Thymus (tissue), 11 donors: ENCODE data around the gene C2orf74. TPM values are rescaled to one million over a fixed set of nuclear protein-coding genes. Genes with fewer than 3 reads are reported as not detected.

ENCODE experiments used
- DNase-seq, 9 donors: peaks; one replicate each; pipeline ENCODE4 v3.0.0-alpha.2; 2013; ENCODE audit warnings: low spot score in 9 of 9, low read depth in 6 of 9, missing footprints in 1 of 9
- H3K27ac ChIP-seq, 2 donors: one replicate each; pipeline ENCODE4 v1.5.1; 2013; ENCODE audit warnings: control low read depth in 1 of 2, low read depth in 1 of 2, low read length in 1 of 2, mild to moderate bottlenecking in 1 of 2, moderate library complexity in 1 of 2
- H3K27me3 ChIP-seq, 2 donors: one replicate each; pipeline ENCODE4 v1.5.1; 2013; ENCODE audit warnings: low read length in 1 of 2; ENCODE audit not compliant: control insufficient read depth in 2 of 2, insufficient read depth in 1 of 2
- H3K36me3 ChIP-seq, 2 donors: one replicate each; pipeline ENCODE4 v1.5.1; 2013; ENCODE audit warnings: low read length in 1 of 2, mild to moderate bottlenecking in 1 of 2, moderate library complexity in 1 of 2; ENCODE audit not compliant: control insufficient read depth in 2 of 2, insufficient read depth in 2 of 2
- H3K4me1 ChIP-seq, 2 donors: one replicate each; pipeline ENCODE4 v1.5.1; 2013; ENCODE audit warnings: low read length in 2 of 2; ENCODE audit not compliant: control insufficient read depth in 2 of 2, insufficient read depth in 2 of 2
- H3K4me3 ChIP-seq, 2 donors: one replicate each; pipeline ENCODE4 v1.5.1; 2013; ENCODE audit warnings: low read length in 2 of 2, control low read depth in 1 of 2, mild to moderate bottlenecking in 1 of 2
- H3K9me3 ChIP-seq, 2 donors: one replicate each; pipeline ENCODE4 v1.5.1; 2013; ENCODE audit warnings: low read length in 1 of 2, mild to moderate bottlenecking in 1 of 2; ENCODE audit not compliant: control insufficient read depth in 2 of 2, insufficient read depth in 1 of 2
- WGBS: extraction: QIAGEN DNeasy Blood & Tissue Kit; methylation state at CpG from one replicate; pipeline ENCODE4 v1.1.7; 2013; 5-methylcytosine and 5-hydroxymethylcytosine counted together
- polyA plus RNA-seq: library from polyadenylated mRNA; stranded (reverse); fragments of 200-250 nt; gene quantifications from one replicate; pipeline ENCODE4 v1.2.3, GENCODE V29; 2013
- total RNA-seq: library from RNA; stranded (reverse); fragments of 120-200 nt; gene quantifications from one replicate; pipeline ENCODE4 v1.2.4, GENCODE V29; 2013
- donor health status: healthy.

C2orf74 gene
- total and polyA plus RNA-seq, 2 donors: 29.8 to 51.6 TPM

DNA sequence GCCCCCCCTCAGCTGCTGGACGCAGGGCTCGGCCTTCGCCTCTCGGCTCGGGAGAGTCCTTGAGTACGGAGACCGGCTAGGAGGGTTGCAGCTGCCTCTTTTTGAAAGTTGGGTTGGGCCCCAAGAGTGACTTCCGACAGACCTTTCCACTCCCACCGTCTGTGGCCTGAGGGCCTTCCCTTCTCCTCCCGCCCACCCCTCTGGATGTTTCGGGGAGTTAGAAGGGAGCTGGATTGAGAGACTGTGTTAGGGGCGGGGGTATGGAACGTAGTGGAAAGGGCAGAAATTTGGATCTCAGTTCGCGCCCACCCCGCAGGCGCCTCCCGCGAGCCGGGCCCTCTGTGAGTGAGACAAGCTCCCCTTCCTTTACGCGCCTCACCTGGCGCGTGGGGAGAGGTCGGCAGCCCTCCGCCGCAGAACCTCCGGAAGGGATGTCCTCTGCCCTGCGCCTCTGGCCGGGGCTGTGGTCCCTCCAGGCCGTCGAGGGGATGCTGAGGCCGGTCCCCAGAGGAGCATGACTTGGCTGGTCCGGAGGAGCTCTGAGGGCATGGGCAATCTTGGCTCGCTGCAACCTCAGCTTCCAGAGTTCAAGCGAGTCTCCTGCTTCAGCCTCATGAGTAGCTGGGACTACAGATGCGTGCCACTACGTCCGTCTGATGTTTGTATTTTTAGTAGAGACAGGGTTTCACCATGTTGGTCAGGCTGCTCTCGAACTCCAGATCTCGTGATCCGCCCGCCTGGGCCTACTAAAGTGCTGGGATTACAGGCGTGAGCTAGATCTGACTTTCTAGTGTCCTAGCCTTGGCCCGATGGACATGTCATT lies 15.9 kb downstream of the C2orf74 start:
- Histone ChIP-seq H3K27me3 (no peaks in the 10 kb centered on the region), H3K4me3 (peak overlapping the region; percentile 78 to 85), H3K27ac (peak overlapping the region; percentile 89 to 92), H3K36me3 (peaks cover 25 to 39% of the 10 kb centered on the region in 2 donors), H3K4me1 (peaks cover 16 to 35% of the 10 kb centered on the region in 2 donors), H3K9me3 (peaks cover 0 to 4% of the 10 kb centered on the region in 2 donors)
- peak in 8 of 9 donors; percentile 17 to 76 (median 52) for DNase-seq
- 18% methylated on average over 45 of the region's 45 CpGs for WGBS

DNA sequence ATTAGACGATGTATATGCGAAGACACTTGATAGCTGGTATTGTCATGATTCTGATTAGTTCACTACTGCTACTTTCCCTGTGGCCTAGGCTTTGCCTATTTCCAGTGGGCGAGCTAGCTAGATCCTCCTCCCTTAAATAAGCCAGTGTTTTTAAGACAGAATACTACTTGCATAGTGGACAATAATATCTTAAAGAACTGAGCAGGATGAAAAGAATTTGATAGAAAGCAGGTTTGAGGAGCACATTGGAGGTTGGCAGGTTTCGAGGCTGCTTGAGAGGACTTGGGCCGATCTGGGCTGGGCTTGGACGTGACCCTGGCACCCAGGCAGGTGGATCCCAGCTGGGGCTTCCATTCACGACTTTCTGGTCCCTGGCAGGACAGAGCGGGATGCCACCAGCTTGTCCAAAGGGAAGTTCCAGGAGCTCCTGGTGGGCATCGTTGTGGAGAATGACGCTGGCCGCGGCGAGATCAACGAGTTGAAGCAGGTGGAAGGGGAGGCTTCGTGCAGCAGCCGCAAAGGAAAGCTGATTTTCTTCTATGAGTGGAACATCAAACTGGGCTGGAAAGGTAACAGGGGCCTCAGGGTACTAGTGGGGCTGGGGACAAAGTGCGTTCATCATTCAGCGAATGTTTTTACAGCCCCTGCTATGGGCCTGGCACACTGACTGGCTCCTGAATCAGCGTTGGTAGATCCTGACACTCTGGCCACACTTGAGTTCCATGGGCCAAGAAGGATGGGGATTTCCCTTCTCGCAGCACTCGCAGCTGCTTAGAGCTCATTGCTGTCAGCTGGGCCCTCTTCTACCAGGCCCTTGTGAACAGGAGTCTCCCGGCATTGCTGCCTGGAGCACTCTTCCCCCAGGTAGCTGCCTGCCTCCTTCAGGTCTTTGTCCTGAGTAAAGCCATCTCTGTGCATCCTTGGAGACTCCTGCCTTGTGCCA lies 16.9 kb downstream of the C2orf74 start:
- Histone ChIP-seq H3K27ac (no peak overlapping the region), H3K9me3 (peaks cover 0 to 4% of the 10 kb centered on the region in 2 donors), H3K4me3 (peak overlapping the region in 1 of 2 donors; percentile 78), H3K4me1 (peaks cover 16 to 35% of the 10 kb centered on the region in 2 donors), H3K36me3 (peaks cover 32 to 48% of the 10 kb centered on the region in 2 donors), H3K27me3 (no peaks in the 10 kb centered on the region)
- WGBS: 97% methylated on average over 22 of the region's 22 CpGs
- DNase-seq: no peak

DNA sequence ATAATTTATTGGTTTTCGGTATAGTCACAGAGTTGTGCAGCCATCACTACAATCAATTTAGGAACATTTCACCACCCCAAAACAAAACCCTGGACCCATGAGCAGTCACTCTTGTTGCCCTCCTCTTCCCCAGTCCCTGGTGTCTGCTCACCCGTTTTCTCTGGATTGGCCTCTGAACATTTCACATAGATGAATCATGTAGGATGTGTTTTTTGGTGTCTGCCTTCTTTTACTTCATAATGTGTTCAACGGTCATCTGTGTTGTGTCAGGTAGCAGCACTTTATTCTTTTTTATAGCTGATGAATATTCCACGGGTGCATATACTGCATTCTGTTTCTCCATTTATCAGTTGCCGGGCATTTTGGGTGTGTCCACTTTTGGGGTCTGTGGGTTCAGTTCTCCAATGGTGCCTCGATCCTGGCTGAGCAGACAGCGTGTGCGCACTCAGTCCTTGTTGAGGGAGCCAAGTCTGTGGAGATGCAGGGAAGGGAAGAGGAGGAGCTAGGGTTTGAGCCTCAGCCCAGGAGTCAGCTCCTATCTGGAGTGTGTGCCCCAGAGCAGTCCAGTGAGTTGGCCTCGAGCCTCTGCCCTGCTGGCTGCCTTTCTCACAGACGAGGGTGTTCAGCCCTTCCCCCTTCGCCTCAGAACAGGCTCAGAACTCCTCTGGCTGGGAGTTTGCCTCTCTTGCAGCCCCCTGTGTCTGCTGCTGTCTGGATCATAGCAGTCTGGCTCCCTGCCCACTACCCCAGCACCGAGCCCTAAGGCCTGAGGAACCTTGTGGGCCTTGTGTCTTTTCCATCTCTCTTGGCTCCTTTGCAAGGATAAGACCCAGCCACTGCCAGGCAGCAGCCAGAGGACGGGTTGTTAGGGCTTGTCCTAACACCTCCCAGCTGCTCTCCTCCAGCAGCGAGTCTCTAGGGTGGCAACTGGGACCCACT lies 18.0 kb downstream of the C2orf74 start:
- peaks cover 16 to 35% of the 10 kb centered on the region in 2 donors for H3K4me1 ChIP-seq
- no peaks in the 10 kb centered on the region for H3K27me3 ChIP-seq
- no peak for DNase-seq
- H3K36me3 ChIP-seq: peaks cover 41 to 59% of the 10 kb centered on the region in 2 donors
- H3K27ac ChIP-seq: no peak overlapping the region
- WGBS: 95% methylated on average over 14 of the region's 14 CpGs
- H3K4me3 ChIP-seq: no peak overlapping the region
- H3K9me3 ChIP-seq: peaks cover 0 to 4% of the 10 kb centered on the region in 2 donors

DNA sequence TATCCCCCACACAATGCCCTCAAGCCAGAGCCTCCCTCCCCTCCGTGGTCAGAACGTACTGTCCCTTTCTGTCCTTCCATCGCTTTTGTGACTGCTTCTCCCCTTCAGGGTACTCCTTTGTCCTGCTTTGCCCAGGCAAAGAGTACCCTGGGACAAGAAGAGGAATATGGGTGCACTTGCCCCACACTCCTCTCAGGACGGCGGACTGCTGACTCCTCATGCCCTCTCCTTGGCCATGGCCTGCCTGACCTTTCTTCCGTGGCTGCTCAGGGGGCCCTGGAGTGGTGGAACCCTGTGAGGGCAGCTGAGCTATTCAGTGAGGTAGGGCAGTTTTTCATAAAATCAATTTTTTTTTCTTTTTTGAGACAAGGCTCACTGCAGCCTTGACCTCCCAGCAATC lies 18.7 kb downstream of the C2orf74 start:
- no peak overlapping the region for H3K4me3 ChIP-seq
- no peaks in the 10 kb centered on the region for H3K27me3 ChIP-seq
- no peak overlapping the region for H3K27ac ChIP-seq
- whole genome bisulfite sequencing: 98% methylated on average over 6 of the region's 6 CpGs
- peaks cover 0 to 4% of the 10 kb centered on the region in 2 donors for H3K9me3 ChIP-seq
- DNase-seq: no peak
- peaks cover 47 to 66% of the 10 kb centered on the region in 2 donors for H3K36me3 ChIP-seq
- peaks cover 16 to 35% of the 10 kb centered on the region in 2 donors for H3K4me1 ChIP-seq

DNA sequence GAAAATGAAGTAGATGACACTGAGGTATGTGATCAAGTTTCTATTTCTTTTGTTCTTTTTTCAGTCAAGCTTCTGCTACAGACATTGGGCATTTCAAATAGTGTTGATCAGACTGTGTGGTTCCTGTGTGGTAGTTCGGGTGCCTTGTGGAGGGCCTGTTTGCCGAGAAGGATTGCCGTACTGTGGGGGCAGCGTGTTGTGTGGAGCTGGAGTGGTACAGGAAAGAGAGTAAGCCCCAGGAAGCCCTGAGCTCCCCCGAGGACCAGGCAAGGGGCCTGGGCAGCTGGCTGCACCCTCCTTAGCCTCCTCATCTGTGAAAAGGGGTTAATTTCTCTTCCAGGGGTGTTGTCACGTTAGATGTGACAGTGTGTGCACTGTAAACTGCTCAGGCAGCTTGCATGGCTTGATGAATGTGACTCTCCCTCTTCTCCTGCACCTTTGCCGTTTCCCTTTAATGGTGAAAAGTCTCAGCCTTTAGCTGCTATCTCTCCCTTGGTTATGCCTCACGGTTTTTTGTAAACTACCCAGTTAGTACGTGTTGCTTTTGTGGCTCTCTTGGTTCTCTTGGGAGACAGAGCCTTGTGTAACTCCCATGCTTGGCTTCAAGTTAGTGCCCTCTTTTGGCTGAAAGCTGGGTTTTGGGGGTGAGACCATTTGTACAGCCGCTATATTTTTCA lies 19.5 kb downstream of the C2orf74 start:
- no peak for DNase-seq

DNA sequence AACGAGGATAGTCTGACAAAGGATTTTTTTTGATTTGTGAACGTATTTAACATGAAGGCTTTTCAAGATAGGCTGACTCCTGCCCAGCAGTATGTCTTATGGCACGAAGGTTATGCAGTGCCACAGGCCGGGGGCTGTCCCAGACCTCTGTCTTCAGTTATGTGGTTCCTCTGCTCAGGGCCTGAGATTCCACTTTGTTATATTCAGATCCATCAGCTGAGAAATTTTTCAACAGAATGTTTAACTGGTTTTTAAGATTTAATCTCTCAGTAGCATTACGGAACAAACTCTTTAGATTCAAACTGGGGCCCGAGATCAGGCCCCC lies 20.0 kb downstream of the C2orf74 start:
- no peaks in the 10 kb centered on the region for H3K27me3 ChIP-seq
- H3K36me3 ChIP-seq: peaks cover 49 to 78% of the 10 kb centered on the region in 2 donors
- peaks cover 0 to 4% of the 10 kb centered on the region in 2 donors for H3K9me3 ChIP-seq
- no peak overlapping the region for H3K4me3 ChIP-seq
- DNase-seq: no peak
- 94% methylated on average over 6 of the region's 6 CpGs for WGBS
- H3K27ac ChIP-seq: no peak overlapping the region
- peaks cover 16 to 30% of the 10 kb centered on the region in 2 donors for H3K4me1 ChIP-seq

More for the DNA sequence above, 19.5 kb downstream of the C2orf74 start:
- H3K4me3 ChIP-seq: no peak overlapping the region
- peaks cover 0 to 4% of the 10 kb centered on the region in 2 donors for H3K9me3 ChIP-seq
- H3K36me3 ChIP-seq: peaks cover 47 to 73% of the 10 kb centered on the region in 2 donors
- H3K27me3 ChIP-seq: no peaks in the 10 kb centered on the region
- H3K4me1 ChIP-seq: peaks cover 16 to 32% of the 10 kb centered on the region in 2 donors
- 92% methylated on average over 10 of the region's 10 CpGs for WGBS
- H3K27ac ChIP-seq: no peak overlapping the region

DNA sequence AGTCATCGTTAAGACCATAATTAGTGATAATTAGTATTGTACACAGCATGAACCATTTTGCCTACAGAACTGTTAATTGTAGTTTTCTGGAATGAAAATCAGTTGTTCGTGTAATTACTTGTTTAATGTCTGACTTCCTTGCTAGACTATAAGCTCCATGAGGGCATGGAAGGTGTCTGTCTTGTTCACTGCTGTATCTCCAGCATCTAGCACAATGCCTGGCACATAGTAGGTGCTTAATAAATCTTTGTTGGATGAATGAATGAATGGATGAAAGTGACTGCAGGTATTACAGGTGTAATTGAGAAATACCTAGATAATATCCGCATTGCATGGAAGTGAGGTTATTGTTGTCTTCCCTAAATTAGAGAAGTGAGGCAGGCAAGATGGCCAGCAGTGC lies 21.8 kb downstream of the C2orf74 start:
- Histone ChIP-seq H3K27ac (no peak overlapping the region), H3K9me3 (no peaks in the 10 kb centered on the region), H3K27me3 (no peaks in the 10 kb centered on the region), H3K36me3 (peaks cover 63 to 96% of the 10 kb centered on the region in 2 donors), H3K4me1 (peaks cover 9 to 21% of the 10 kb centered on the region in 2 donors), H3K4me3 (no peak overlapping the region)
- no peak for DNase-seq
- 98% methylated on average over 3 of the region's 3 CpGs for WGBS

DNA sequence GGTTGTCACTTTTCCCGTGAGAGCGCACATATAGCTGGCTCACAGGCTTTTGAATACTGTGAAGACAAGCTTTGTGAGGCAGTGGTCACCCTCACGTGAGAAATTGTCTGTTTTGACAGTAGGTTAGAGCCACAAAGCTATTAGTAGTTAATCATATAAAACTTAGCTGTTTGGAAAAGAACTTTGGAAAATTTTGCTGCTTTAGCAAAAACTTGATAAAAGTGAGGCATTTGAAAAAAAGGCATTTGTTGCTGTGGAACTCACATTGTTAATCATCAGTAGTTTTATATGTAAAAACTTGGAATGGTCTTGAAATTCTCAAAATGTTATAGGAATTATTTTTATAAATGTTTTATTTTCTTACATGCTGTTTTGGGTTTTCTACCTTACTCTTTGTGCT lies 22.3 kb downstream of the C2orf74 start:
- H3K27ac ChIP-seq: no peak overlapping the region
- H3K4me1 ChIP-seq: peaks cover 5 to 16% of the 10 kb centered on the region in 2 donors

More for the DNA sequence above, 22.3 kb downstream of the C2orf74 start:
- 98% methylated on average over 3 of the region's 3 CpGs for WGBS
- no peak for DNase-seq
- Histone ChIP-seq H3K4me3 (no peak overlapping the region), H3K9me3 (no peaks in the 10 kb centered on the region), H3K27me3 (no peaks in the 10 kb centered on the region), H3K36me3 (peaks cover 67 to 98% of the 10 kb centered on the region in 2 donors)
